Breast epithelium (tissue), 3 donors: ENCODE measurements around the gene SIK3.
"Not testable (repeated sequence)": the region's sequence is repeated elsewhere in the genome, so short reads cannot be mapped to it uniquely, and the experiment has no call there.

ENCODE experiments used
- POLR2A ChIP-seq: fragments of 450-650 bp; IDR thresholded peaks from one replicate; pipeline ENCODE4 v1.6.1; 2016; ENCODE audit warnings: antibody characterized with exemption, mild to moderate bottlenecking, moderate library complexity
- POLR2AphosphoS5 ChIP-seq, 3 donors: sonication (generic); formaldehyde crosslinking; IDR thresholded peaks; one replicate each; pipeline ENCODE4 v1.6.1; 2017; ENCODE audit warnings: antibody characterized with exemption in 3 of 3

DNA sequence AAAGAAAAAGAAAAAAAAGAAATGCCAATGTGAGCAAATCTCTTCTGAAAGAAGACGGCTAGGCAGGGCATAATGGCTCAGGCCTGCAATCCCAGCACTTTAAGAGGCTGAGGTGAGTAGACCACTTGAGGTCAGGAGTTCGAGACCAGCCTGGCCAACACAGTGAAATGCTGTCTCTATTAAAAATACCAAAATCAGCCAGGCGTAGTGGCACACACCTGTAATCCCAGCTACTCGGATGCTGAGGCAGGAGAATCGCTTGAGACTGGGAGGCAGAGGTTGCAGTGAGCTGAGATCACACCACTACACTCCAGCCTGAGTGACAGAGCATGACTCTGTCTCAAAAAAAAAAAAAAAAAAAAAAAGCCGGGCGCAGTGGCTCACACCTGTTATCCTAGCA, 32.2 kb upstream of the SIK3 start:
- not testable (repeated sequence) for TF ChIP-seq POLR2AphosphoS5 (IDR thresholded peaks at IDR 0.05); POLR2A
